ENCODE data around the gene MCHR1. TPM values are rescaled to one million over a fixed set of nuclear protein-coding genes. Genes with fewer than 3 reads are reported as not detected.

Gene MCHR1
- total and polyA plus RNA-seq, 9 of the 15 experiments (the other 6 are each of a cell fraction or from before 2014, with no cell fraction given): 0.03 to 0.50 TPM; not detected in 7

GRCh38 chr22:40661671-40662070 lies 17.6 kb upstream of the MCHR1 start:
- Histone ChIP-seq H4K20me1 (replicated peaks; ENCODE audit: control insufficient read depth, insufficient read depth, low read length) (no peaks in the 10 kb centered on the region), H3K4me2 (ENCODE audit: insufficient read depth, low read length) (no peak overlapping the region), H3K36me3 (ENCODE audit: control insufficient read depth, insufficient read depth, low read length) (no peaks in the 10 kb centered on the region), H3K27me3 (ENCODE audit: control insufficient read depth in 2 of 2, insufficient read depth in 2 of 2, low read length in 2 of 2) (no peaks in the 10 kb centered on the region), H3K27ac (ENCODE audit: extremely low read depth, low read depth, low read length) (no peak overlapping the region), H3K4me3 (no peak overlapping the region), H2AFZ (ENCODE audit: low read depth, low read length) (no peak overlapping the region), H3K79me2 (ENCODE audit: control insufficient read depth, insufficient read depth, low read length) (no peaks in the 10 kb centered on the region), H3K9me3 (replicated peaks; ENCODE audit: control insufficient read depth, insufficient read depth, low read depth, low read length) (no peaks in the 10 kb centered on the region), H3K4me1 (replicated peaks in 1 of 2; ENCODE audit: control insufficient read depth in 2 of 2, insufficient read depth in 2 of 2, low read length in 2 of 2) (peaks cover 0 to 2% of the 10 kb centered on the region in 2 experiments; a peak in 1 of 5 replicates), H3K9ac (ENCODE audit: insufficient read depth in 1 of 2, low read depth in 2 of 2, low read length in 2 of 2) (no peak overlapping the region), H3K9me1 (ENCODE audit: control insufficient read depth, insufficient read depth, low read length) (no peaks in the 10 kb centered on the region)
- intact Hi-C loops (cut with micrococcal nuclease) (no loop called here), in situ Hi-C loops (cut with MboI) (no loop called here)
- 43% methylated on average over 7 of the region's 7 CpGs for WGBS (ENCODE audit: insufficient coverage, low coverage, missing lambda C conversion rate)
- POLR2A ChIA-PET: interaction anchor here (0.7 to 2.6 kb wide), 2 partner anchors 10 to 617 kb away, joined by 4 to 14 read pairs; no protein-coding TSS in a partner anchor
- CTCF ChIA-PET (ENCODE audit: low intra/inter-chr PET ratio): no interaction called here
- BruUV-seq (replicated peaks): no TSS peak
- ATAC-seq: no peak
- TF ChIP-seq PTTG1 (tag; IDR thresholded peaks at IDR 0.05; ENCODE audit: low read depth) (no peak), POU5F1 (IDR thresholded peaks at IDR 0.05; ENCODE audit: borderline replicate concordance, low read depth, low read length, partially characterized antibody) (no peak)
- FAIRE-seq: no peak
- no peak for DNase-seq (ENCODE audit: extremely low read depth in 1 of 4, low spot score in 3 of 4)

- intact Hi-C loops (cut with micrococcal nuclease): no loop called here
- BruUV-seq (replicated peaks): no TSS peak
- no peaks in the 10 kb centered on the region for H3K79me2 ChIP-seq (ENCODE audit: control insufficient read depth, insufficient read depth, low read length)
- CTCF ChIA-PET (ENCODE audit: low intra/inter-chr PET ratio): no interaction called here
- H3K4me3 ChIP-seq: no peak overlapping the region
- FAIRE-seq (no peak), ATAC-seq (no peak), DNase-seq (ENCODE audit: extremely low read depth in 1 of 4, low spot score in 3 of 4) (no peak)
- no peaks in the 10 kb centered on the region for H3K36me3 ChIP-seq (ENCODE audit: control insufficient read depth, insufficient read depth, low read length)
- H3K9ac ChIP-seq (ENCODE audit: insufficient read depth in 1 of 2, low read depth in 2 of 2, low read length in 2 of 2): no peak overlapping the region
- no peak overlapping the region for H2AFZ ChIP-seq (ENCODE audit: low read depth, low read length)
- no peaks in the 10 kb centered on the region; the same call in 1 of the 2 replicates for H3K9me3 ChIP-seq (replicated peaks; ENCODE audit: control insufficient read depth, insufficient read depth, low read depth, low read length)
- no peak overlapping the region for H3K27ac ChIP-seq (ENCODE audit: extremely low read depth, low read depth, low read length)
- in situ Hi-C loops (cut with MboI): no loop called here
- no peaks in the 10 kb centered on the region for H4K20me1 ChIP-seq (replicated peaks; ENCODE audit: control insufficient read depth, insufficient read depth, low read length)
- H3K4me1 ChIP-seq (replicated peaks in 1 of 2; ENCODE audit: control insufficient read depth in 2 of 2, insufficient read depth in 2 of 2, low read length in 2 of 2): peaks cover 0 to 18% of the 10 kb centered on the region in 2 experiments; a peak in 3 of 5 replicates
- POLR2A ChIA-PET: no interaction called here
- H3K4me2 ChIP-seq (ENCODE audit: insufficient read depth, low read length): no peak overlapping the region
- no peaks in the 10 kb centered on the region for H3K9me1 ChIP-seq (ENCODE audit: control insufficient read depth, insufficient read depth, low read length)
- 72% methylated on average over 4 of the region's 4 CpGs for WGBS (ENCODE audit: insufficient coverage, low coverage, missing lambda C conversion rate)
- no peaks in the 10 kb centered on the region for H3K27me3 ChIP-seq (ENCODE audit: control insufficient read depth in 2 of 2, insufficient read depth in 2 of 2, low read length in 2 of 2)
- TF ChIP-seq ZNF780A (CRISPR knock-in tag; IDR thresholded peaks at IDR 0.05): no peak
- TF ChIP-seq NFATC3 (IDR thresholded peaks at IDR 0.05): no peak
- no peak for TF ChIP-seq KAT8 (IDR thresholded peaks at IDR 0.05; ENCODE audit: low read depth)
- TF ChIP-seq NR2F6 (CRISPR knock-in tag; IDR thresholded peaks at IDR 0.05): no peak
- no peak for TF ChIP-seq FOXJ2 (tag; IDR thresholded peaks at IDR 0.05)
- no peak for TF ChIP-seq ZNF212 (CRISPR knock-in tag; IDR thresholded peaks at IDR 0.05)
- no peak for TF ChIP-seq EHMT2 (IDR thresholded peaks at IDR 0.05)
- no peak for TF ChIP-seq XRCC3 (IDR thresholded peaks at IDR 0.05)
- TF ChIP-seq ZFP36 (IDR thresholded peaks at IDR 0.05; ENCODE audit: low read depth, low read length, partially characterized antibody): no peak
- TF ChIP-seq ZBTB17 (CRISPR knock-in tag; IDR thresholded peaks at IDR 0.05): no peak
- no peak for TF ChIP-seq GATAD2A (IDR thresholded peaks at IDR 0.05)
- no peak for TF ChIP-seq NELFE (IDR thresholded peaks at IDR 0.05; ENCODE audit: insufficient read depth, insufficient read length)
- TF ChIP-seq SREBF2 (CRISPR knock-in tag; IDR thresholded peaks at IDR 0.05): no peak
- no peak for TF ChIP-seq HDAC8 (tag; IDR thresholded peaks at IDR 0.05)
- no peak for TF ChIP-seq FOXM1 (IDR thresholded peaks at IDR 0.05; ENCODE audit: low read depth)
- no peak for TF ChIP-seq FOXM1 (CRISPR knock-in tag; IDR thresholded peaks at IDR 0.05; ENCODE audit: low read depth)
- TF ChIP-seq ZNF507 (tag; conservative IDR thresholded peaks at IDR 0.05): no peak
Measured at GRCh38 chr22:40665312-40665711, 14.0 kb upstream of the MCHR1 start.

All from K562 (cell line).